K562 (cell line): Measurements from ENCODE around the gene AQP6. TPM values are rescaled to one million over a fixed set of nuclear protein-coding genes. Genes with fewer than 3 reads are reported as not detected.

Experiments used
- BCL6 ChIP-seq: fragments of 250-450 bp; sonication (Bioruptor Pico); IDR thresholded peaks from 2 replicates; pipeline ENCODE4 v1.4.0; 2020
- BCLAF1 ChIP-seq, 2 experiments: fragments of 450-650 bp in 1 of 2; IDR thresholded peaks; 2 replicates each; pipeline ENCODE4 v1.6.1; 2011 to 2017; ENCODE audit warnings: low read depth in 2 of 2, antibody characterized with exemption in 1 of 2, borderline replicate concordance in 1 of 2, low read length in 1 of 2, mild to moderate bottlenecking in 1 of 2, mixed read lengths in 1 of 2; ENCODE audit not compliant: control insufficient read depth in 1 of 2
- CBFA2T2 ChIP-seq: fragments of 450-650 bp; conservative IDR thresholded peaks from 2 replicates; pipeline ENCODE4 v1.6.1; 2017; ENCODE audit warnings: mild to moderate bottlenecking
- COPS2 ChIP-seq: fragments of 450-650 bp; conservative IDR thresholded peaks from 2 replicates; pipeline ENCODE4 v1.6.1; 2016; ENCODE audit warnings: mild to moderate bottlenecking, moderate library complexity
- E2F3 ChIP-seq: fragments of 250-450 bp; sonication (Bioruptor Pico); IDR thresholded peaks from 2 replicates; pipeline ENCODE4 v1.4.0; 2020; ENCODE audit warnings: mild to moderate bottlenecking
- EWSR1 ChIP-seq: fragments of 450-650 bp; IDR thresholded peaks from 2 replicates; pipeline ENCODE4 v1.6.1; 2018; ENCODE audit warnings: borderline replicate concordance, mild to moderate bottlenecking, low read depth, moderate library complexity; ENCODE audit not compliant: partially characterized antibody
- FOXP1 ChIP-seq: sonication (generic); formaldehyde crosslinking; IDR thresholded peaks from 2 replicates; pipeline ENCODE4 v1.8.0; 2022; ENCODE audit warnings: mild to moderate bottlenecking, missing genetic modification reagents
- GTF2F1 ChIP-seq: IDR thresholded peaks from 2 replicates; pipeline ENCODE4 v1.6.1; 2011; ENCODE audit warnings: low read depth, low read length, improper control_type of control experiment
- HBP1 ChIP-seq: fragments of 450-650 bp; formaldehyde crosslinking; IDR thresholded peaks from 2 replicates; pipeline ENCODE4 v1.4.0; 2022; ENCODE audit warnings: missing genetic modification characterization
- ID3 ChIP-seq, 2 experiments: fragments of 250-450 bp in 1 of 2; fragments of 450-650 bp in 1 of 2; sonication (Bioruptor Pico) in 1 of 2; IDR thresholded peaks; 2 replicates each; pipeline versions ENCODE4 v1.6.1 to v1.8.0; 2016 to 2021; ENCODE audit warnings: mild to moderate bottlenecking in 2 of 2, moderate library complexity in 2 of 2, missing compliant biosample characterization in 1 of 2, missing genetic modification characterization in 1 of 2
- KHSRP ChIP-seq: fragments of 450-650 bp; IDR thresholded peaks from 2 replicates; pipeline ENCODE4 v1.6.1; 2017
- NFXL1 ChIP-seq: fragments of 450-650 bp; formaldehyde crosslinking; IDR thresholded peaks from 2 replicates; pipeline ENCODE4 v1.4.0; 2021; ENCODE audit warnings: mild to moderate bottlenecking
- NR4A1 ChIP-seq, 2 experiments: fragments of 250-450 bp in 1 of 2; fragments of 450-650 bp in 1 of 2; sonication (Bioruptor Pico) in 1 of 2; IDR thresholded peaks; 2 replicates each; pipeline versions ENCODE4 v1.4.0 to v1.6.1; 2016 to 2020; ENCODE audit warnings: mild to moderate bottlenecking in 2 of 2, missing compliant biosample characterization in 1 of 2, missing genetic modification characterization in 1 of 2, moderate library complexity in 1 of 2
- PCBP1 ChIP-seq: fragments of 200-400 bp; formaldehyde crosslinking; IDR thresholded peaks from 2 replicates; pipeline ENCODE4 v1.6.1; 2018; ENCODE audit warnings: mild to moderate bottlenecking, low read depth, low read length; ENCODE audit not compliant: poor library complexity, severe bottlenecking
- TAF7 ChIP-seq: fragments of 450-650 bp; IDR thresholded peaks from 2 replicates; pipeline ENCODE4 v1.6.1; 2016; ENCODE audit warnings: missing genetic modification characterization, missing compliant biosample characterization
- TBP ChIP-seq: optimal IDR thresholded peaks from 2 replicates; pipeline ENCODE3; 2011; ENCODE audit warnings: low read depth, low read length, improper control_type of control experiment
- ZNF133 ChIP-seq: fragments of 250-450 bp; sonication (Bioruptor Pico); IDR thresholded peaks from 2 replicates; pipeline ENCODE4 v1.4.0; 2020; ENCODE audit warnings: mild to moderate bottlenecking
- ZNF592 ChIP-seq: fragments of 450-650 bp; IDR thresholded peaks from 2 replicates; pipeline ENCODE4 v1.6.1; 2017; ENCODE audit warnings: antibody characterized with exemption, mild to moderate bottlenecking
- ZNF75A ChIP-seq: fragments of 450-650 bp; formaldehyde crosslinking; IDR thresholded peaks from 2 replicates; pipeline ENCODE4 v1.4.0; 2020; ENCODE audit warnings: mild to moderate bottlenecking
- polyA plus RNA-seq, 8 experiments: library from polyadenylated mRNA; depleted of rRNA in 4 of 8; stranded (reverse) in 5 of 8; unstranded in 3 of 8; fragments of >200 nt; fragmentation: Nextera tagmentation in 2 of 8; fragmentation: Illumina TruSeq in 1 of 8; extraction: Ambion mirVana in 2 of 8; extraction: Trizol in 1 of 8; gene quantifications; 2 replicates each; pipeline versions ENCODE4 v1.2.1 to v1.2.3, GENCODE V29; 2011 to 2014; ENCODE audit warnings: inconsistent platforms in 1 of 8, missing spikeins in 1 of 8
- total RNA-seq, 7 experiments: library from RNA; depleted of rRNA in 6 of 7; stranded (reverse); fragments of >200 nt in 6 of 7; fragmentation: Illumina TruSeq in 2 of 7; extraction: Trizol in 2 of 7; gene quantifications; 2 replicates each; pipeline versions ENCODE4 v1.2.1 to v1.2.3, GENCODE V29; 2011 to 2021; ENCODE audit warnings: low replicate concordance in 1 of 7

AQP6 gene
- total and polyA plus RNA-seq, 9 of the 15 experiments (the other 6 are each of a cell fraction or from before 2014, with no cell fraction given) = 0.05 to 0.12 TPM; not detected in 7

- TF ChIP-seq ZNF592 (no peak), FOXP1 (CRISPR knock-in tag) (no peak), BCLAF1 (IDR thresholded peaks at IDR 0.05; ENCODE audit: borderline replicate concordance in 1 of 2, control insufficient read depth in 1 of 2, low read depth in 2 of 2, low read length in 1 of 2) (no peak), COPS2 (no peak), BCL6 (no peak), E2F3 (peak; percentile 62; the same call in 1 of the 2 replicates), ID3 (CRISPR knock-in tag; IDR thresholded peaks at IDR 0.05) (no peak), ID3 (tag; IDR thresholded peaks at IDR 0.05) (peak; percentile 14; the same call in 1 of the 2 replicates), ZNF133 (CRISPR knock-in tag) (no peak), EWSR1 (no peak), GTF2F1 (no peak), TAF7 (tag) (no peak), ZNF75A (CRISPR knock-in tag) (no peak), CBFA2T2 (no peak), NFXL1 (CRISPR knock-in tag) (no peak), PCBP1 (no peak), TBP (no peak), NR4A1 (CRISPR knock-in tag; IDR thresholded peaks at IDR 0.05) (no peak), NR4A1 (tag; IDR thresholded peaks at IDR 0.05) (no peak), HBP1 (CRISPR knock-in tag) (no peak), KHSRP (no peak)
Observed at GRCh38 chr12:49967042-49967776, 5.5 kb upstream of the AQP6 start (continued).
